K562 (cell line): ENCODE results near the gene HNRNPA2B1. TPM values are rescaled to one million over a fixed set of nuclear protein-coding genes. Genes with fewer than 3 reads are reported as not detected.

Experiments used
- HNRNPUL1 ChIP-seq: fragments of 200-400 bp; formaldehyde crosslinking; IDR thresholded peaks from 2 replicates; pipeline ENCODE4 v1.6.1; 2017; ENCODE audit warnings: low read length
- KLF10 ChIP-seq: fragments of 250-450 bp; sonication (Bioruptor Pico); IDR thresholded peaks from 2 replicates; pipeline ENCODE4 v1.6.1; 2021; ENCODE audit warnings: matching md5 sums
- POLR3G ChIP-seq: IDR thresholded peaks from 2 replicates; pipeline ENCODE4 v1.6.1; 2011; ENCODE audit not compliant: insufficient read length, insufficient replicate concordance; ENCODE audit errors: extremely low read depth
- RBM15 ChIP-seq: fragments of 200-400 bp; formaldehyde crosslinking; IDR thresholded peaks from 2 replicates; pipeline ENCODE4 v1.6.1; 2018; ENCODE audit warnings: mild to moderate bottlenecking, low read length, moderate library complexity; ENCODE audit not compliant: insufficient read depth
- RBM39 ChIP-seq: fragments of 200-400 bp; formaldehyde crosslinking; optimal IDR thresholded peaks from 2 replicates; pipeline ENCODE3; 2018; ENCODE audit warnings: low read depth, low read length
- SMAD2 ChIP-seq: fragments of 150-350 bp; IDR thresholded peaks from 2 replicates; pipeline ENCODE4 v1.6.1; 2014; ENCODE audit warnings: low read depth, mild to moderate bottlenecking, low read length
- TEAD2 ChIP-seq: fragments of 450-650 bp; IDR thresholded peaks from 2 replicates; pipeline ENCODE4 v1.6.1; 2016; ENCODE audit warnings: missing genetic modification characterization, control low read depth, missing compliant biosample characterization
- XRCC4 ChIP-seq: IDR thresholded peaks from one replicate; pipeline ENCODE4 v1.6.1; 2011; ENCODE audit not compliant: insufficient read depth, insufficient read length; ENCODE audit errors: extremely low read depth
- polyA plus RNA-seq, 8 experiments: library from polyadenylated mRNA; depleted of rRNA in 4 of 8; stranded (reverse) in 5 of 8; unstranded in 3 of 8; fragments of >200 nt; fragmentation: Nextera tagmentation in 2 of 8; fragmentation: Illumina TruSeq in 1 of 8; extraction: Ambion mirVana in 2 of 8; extraction: Trizol in 1 of 8; gene quantifications; 2 replicates each; pipeline versions ENCODE4 v1.2.1 to v1.2.3, GENCODE V29; 2011 to 2014; ENCODE audit warnings: inconsistent platforms in 1 of 8, missing spikeins in 1 of 8
- total RNA-seq, 7 experiments: library from RNA; depleted of rRNA in 6 of 7; stranded (reverse); fragments of >200 nt in 6 of 7; fragmentation: Illumina TruSeq in 2 of 7; extraction: Trizol in 2 of 7; gene quantifications; 2 replicates each; pipeline versions ENCODE4 v1.2.1 to v1.2.3, GENCODE V29; 2011 to 2021; ENCODE audit warnings: low replicate concordance in 1 of 7
- TF ChIP-seq, protein P1 (sequence below): fragments of 250-450 bp; sonication (Bioruptor Pico); IDR thresholded peaks from 2 replicates; pipeline ENCODE4 v1.4.0; 2020; ENCODE audit warnings: mild to moderate bottlenecking, moderate library complexity
- TF ChIP-seq, protein P2 (sequence below): fragments of 450-650 bp; formaldehyde crosslinking; IDR thresholded peaks from 2 replicates; pipeline ENCODE4 v1.4.0; 2020; ENCODE audit warnings: mild to moderate bottlenecking, moderate library complexity
- TF ChIP-seq, protein P3 (sequence below): sonication (generic); formaldehyde crosslinking; IDR thresholded peaks from 2 replicates; pipeline ENCODE4 v1.8.1; 2023; ENCODE audit warnings: missing genetic modification reagents, mild to moderate bottlenecking, borderline replicate concordance
- TF ChIP-seq, protein P4 (sequence below), 2 experiments: fragments of 450-650 bp; conservative IDR thresholded peaks; 2 replicates each; pipeline ENCODE4 v1.6.1; 2017; ENCODE audit warnings: mild to moderate bottlenecking in 2 of 2, moderate library complexity in 2 of 2

HNRNPA2B1 gene
- total and polyA plus RNA-seq, 9 of the 15 experiments (the other 6 are each of a cell fraction or from before 2014, with no cell fraction given) = 630 to 1,989 (median 865) TPM

DNA sequence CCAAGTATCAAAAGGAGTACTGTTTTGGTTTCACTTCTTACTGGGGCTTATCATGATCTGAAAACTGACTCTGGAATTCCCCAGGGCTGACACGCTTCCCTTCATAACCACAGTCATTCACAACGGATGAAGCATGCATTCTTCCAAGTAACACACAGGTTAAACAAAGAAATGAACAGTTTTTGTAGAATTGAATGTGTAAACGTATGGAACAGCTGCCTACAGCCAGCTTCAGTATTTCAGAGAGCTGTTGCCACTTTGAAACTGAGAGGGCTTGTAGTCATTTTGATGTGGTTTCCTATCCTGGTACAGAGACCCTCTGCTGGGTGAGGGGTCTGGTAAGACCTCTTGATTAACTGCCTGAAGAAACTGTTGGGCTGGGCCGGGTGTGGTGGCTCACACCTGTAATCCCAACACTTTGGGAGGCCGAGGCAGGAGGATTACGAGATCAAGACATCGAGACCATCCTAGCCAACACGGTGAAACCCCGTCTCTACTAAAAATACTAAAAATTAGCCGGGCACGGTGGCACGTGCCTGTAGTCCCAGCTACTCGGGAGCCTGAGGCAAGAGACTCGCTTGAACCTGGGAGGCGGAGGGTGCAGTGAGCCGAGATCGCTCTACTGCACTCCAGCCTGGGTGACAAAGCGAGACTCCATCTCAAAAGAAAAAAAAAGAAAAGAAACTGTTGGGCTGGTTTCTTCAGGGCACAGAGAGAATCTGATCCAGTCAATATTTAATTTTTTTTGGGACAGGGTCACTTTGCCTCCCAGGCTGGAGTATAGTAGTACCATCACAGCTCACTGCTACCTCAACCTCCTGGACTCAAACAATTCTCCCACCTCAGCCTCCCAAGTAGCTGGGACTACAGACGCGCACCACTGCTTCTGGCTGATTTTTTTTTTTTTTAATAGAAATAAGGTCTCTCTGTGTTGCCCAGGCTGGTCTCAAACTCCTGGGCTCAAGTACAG is 43.8 kb downstream of the HNRNPA2B1 start (continued):
- TF ChIP-seq, protein P1, sequence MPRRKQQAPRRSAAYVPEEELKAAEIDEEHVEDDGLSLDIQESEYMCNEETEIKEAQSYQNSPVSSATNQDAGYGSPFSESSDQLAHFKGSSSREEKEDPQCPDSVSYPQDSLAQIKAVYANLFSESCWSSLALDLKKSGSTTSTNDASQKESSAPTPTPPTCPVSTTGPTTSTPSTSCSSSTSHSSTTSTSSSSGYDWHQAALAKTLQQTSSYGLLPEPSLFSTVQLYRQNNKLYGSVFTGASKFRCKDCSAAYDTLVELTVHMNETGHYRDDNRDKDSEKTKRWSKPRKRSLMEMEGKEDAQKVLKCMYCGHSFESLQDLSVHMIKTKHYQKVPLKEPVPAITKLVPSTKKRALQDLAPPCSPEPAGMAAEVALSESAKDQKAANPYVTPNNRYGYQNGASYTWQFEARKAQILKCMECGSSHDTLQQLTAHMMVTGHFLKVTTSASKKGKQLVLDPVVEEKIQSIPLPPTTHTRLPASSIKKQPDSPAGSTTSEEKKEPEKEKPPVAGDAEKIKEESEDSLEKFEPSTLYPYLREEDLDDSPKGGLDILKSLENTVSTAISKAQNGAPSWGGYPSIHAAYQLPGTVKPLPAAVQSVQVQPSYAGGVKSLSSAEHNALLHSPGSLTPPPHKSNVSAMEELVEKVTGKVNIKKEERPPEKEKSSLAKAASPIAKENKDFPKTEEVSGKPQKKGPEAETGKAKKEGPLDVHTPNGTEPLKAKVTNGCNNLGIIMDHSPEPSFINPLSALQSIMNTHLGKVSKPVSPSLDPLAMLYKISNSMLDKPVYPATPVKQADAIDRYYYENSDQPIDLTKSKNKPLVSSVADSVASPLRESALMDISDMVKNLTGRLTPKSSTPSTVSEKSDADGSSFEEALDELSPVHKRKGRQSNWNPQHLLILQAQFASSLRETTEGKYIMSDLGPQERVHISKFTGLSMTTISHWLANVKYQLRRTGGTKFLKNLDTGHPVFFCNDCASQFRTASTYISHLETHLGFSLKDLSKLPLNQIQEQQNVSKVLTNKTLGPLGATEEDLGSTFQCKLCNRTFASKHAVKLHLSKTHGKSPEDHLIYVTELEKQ (CRISPR knock-in tag) = no peak
- TF ChIP-seq KLF10 = no peak
- TF ChIP-seq, protein P2, sequence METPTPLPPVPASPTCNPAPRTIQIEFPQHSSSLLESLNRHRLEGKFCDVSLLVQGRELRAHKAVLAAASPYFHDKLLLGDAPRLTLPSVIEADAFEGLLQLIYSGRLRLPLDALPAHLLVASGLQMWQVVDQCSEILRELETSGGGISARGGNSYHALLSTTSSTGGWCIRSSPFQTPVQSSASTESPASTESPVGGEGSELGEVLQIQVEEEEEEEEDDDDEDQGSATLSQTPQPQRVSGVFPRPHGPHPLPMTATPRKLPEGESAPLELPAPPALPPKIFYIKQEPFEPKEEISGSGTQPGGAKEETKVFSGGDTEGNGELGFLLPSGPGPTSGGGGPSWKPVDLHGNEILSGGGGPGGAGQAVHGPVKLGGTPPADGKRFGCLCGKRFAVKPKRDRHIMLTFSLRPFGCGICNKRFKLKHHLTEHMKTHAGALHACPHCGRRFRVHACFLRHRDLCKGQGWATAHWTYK (CRISPR knock-in tag) = no peak
- TF ChIP-seq SMAD2 = no peak
- TF ChIP-seq, protein P3, sequence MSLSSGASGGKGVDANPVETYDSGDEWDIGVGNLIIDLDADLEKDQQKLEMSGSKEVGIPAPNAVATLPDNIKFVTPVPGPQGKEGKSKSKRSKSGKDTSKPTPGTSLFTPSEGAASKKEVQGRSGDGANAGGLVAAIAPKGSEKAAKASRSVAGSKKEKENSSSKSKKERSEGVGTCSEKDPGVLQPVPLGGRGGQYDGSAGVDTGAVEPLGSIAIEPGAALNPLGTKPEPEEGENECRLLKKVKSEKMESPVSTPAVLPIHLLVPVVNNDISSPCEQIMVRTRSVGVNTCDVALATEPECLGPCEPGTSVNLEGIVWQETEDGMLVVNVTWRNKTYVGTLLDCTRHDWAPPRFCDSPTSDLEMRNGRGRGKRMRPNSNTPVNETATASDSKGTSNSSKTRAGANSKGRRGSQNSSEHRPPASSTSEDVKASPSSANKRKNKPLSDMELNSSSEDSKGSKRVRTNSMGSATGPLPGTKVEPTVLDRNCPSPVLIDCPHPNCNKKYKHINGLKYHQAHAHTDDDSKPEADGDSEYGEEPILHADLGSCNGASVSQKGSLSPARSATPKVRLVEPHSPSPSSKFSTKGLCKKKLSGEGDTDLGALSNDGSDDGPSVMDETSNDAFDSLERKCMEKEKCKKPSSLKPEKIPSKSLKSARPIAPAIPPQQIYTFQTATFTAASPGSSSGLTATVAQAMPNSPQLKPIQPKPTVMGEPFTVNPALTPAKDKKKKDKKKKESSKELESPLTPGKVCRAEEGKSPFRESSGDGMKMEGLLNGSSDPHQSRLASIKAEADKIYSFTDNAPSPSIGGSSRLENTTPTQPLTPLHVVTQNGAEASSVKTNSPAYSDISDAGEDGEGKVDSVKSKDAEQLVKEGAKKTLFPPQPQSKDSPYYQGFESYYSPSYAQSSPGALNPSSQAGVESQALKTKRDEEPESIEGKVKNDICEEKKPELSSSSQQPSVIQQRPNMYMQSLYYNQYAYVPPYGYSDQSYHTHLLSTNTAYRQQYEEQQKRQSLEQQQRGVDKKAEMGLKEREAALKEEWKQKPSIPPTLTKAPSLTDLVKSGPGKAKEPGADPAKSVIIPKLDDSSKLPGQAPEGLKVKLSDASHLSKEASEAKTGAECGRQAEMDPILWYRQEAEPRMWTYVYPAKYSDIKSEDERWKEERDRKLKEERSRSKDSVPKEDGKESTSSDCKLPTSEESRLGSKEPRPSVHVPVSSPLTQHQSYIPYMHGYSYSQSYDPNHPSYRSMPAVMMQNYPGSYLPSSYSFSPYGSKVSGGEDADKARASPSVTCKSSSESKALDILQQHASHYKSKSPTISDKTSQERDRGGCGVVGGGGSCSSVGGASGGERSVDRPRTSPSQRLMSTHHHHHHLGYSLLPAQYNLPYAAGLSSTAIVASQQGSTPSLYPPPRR (CRISPR knock-in tag) = no peak
- TF ChIP-seq HNRNPUL1 = no peak
- TF ChIP-seq XRCC4 = no peak
- no peak for TF ChIP-seq RBM15
- TF ChIP-seq RBM39 = no peak
- no peak for TF ChIP-seq POLR3G
- TF ChIP-seq TEAD2 (tag) = peak; percentile 74; the same call in 1 of the 2 replicates
- TF ChIP-seq, protein P4, sequence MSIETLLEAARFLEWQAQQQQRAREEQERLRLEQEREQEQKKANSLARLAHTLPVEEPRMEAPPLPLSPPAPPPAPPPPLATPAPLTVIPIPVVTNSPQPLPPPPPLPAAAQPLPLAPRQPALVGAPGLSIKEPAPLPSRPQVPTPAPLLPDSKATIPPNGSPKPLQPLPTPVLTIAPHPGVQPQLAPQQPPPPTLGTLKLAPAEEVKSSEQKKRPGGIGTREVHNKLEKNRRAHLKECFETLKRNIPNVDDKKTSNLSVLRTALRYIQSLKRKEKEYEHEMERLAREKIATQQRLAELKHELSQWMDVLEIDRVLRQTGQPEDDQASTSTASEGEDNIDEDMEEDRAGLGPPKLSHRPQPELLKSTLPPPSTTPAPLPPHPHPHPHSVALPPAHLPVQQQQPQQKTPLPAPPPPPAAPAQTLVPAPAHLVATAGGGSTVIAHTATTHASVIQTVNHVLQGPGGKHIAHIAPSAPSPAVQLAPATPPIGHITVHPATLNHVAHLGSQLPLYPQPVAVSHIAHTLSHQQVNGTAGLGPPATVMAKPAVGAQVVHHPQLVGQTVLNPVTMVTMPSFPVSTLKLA (conservative IDR thresholded peaks at IDR 0.05) = peak in 1 of 2 experiments; percentile 50; a peak in 2 of 4 replicates
